Cardiac muscle cell (in vitro differentiated cells and primary cell): ENCODE data around the gene GRID1. TPM values are rescaled to one million over a fixed set of nuclear protein-coding genes. Genes with fewer than 3 reads are reported as not detected.

Experiments
- DNase-seq, 2 donors: peaks; one replicate each; pipeline versions ENCODE4 v3.0.0 to v3.0.0-alpha.2; 2010 to 2017; ENCODE audit warnings: low read depth in 1 of 2, low spot score in 1 of 2
- H3K27ac ChIP-seq: fragments of 200-600 bp; sonication (generic); 2 replicates; pipeline ENCODE4 v1.5.1; 2016
- H3K27me3 ChIP-seq: fragments of 200-600 bp; sonication (generic); 2 replicates; pipeline ENCODE4 v1.6.0; 2016; ENCODE audit warnings: control low read depth
- H3K36me3 ChIP-seq: fragments of 200-600 bp; sonication (generic); 2 replicates; pipeline ENCODE4 v1.5.1; 2016; ENCODE audit warnings: control low read depth
- H3K4me1 ChIP-seq: fragments of 200-600 bp; sonication (generic); 2 replicates; pipeline ENCODE4 v1.8.1; 2017; ENCODE audit warnings: low read depth, mild to moderate bottlenecking, mixed run types
- H3K4me3 ChIP-seq: fragments of 200-600 bp; sonication (generic); 2 replicates; pipeline ENCODE4 v1.5.1; 2016; ENCODE audit warnings: mild to moderate bottlenecking
- H3K9me3 ChIP-seq: fragments of 200-600 bp; sonication (generic); 2 replicates; pipeline ENCODE4 v1.5.1; 2017; ENCODE audit warnings: low read depth, mild to moderate bottlenecking, control low read depth
- CTCF ChIP-seq: IDR thresholded peaks from 2 replicates; pipeline ENCODE4 v1.5.1; 2012; ENCODE audit warnings: low read depth, mild to moderate bottlenecking, low read length
- polyA plus RNA-seq: library from polyadenylated mRNA; unstranded; fragments of >200 nt; fragmentation: Nextera tagmentation; extraction: Ambion mirVana; gene quantifications from 2 replicates; pipeline ENCODE4 v1.2.1, GENCODE V29; 2016
- total RNA-seq: library from RNA; depleted of rRNA; stranded (reverse); fragments of >200 nt; gene quantifications from 2 replicates; pipeline ENCODE4 v1.2.3, GENCODE V29; 2016

Gene GRID1
- total and polyA plus RNA-seq, 2 experiments from 2014 or later: 1.5 to 1.6 TPM

DNA sequence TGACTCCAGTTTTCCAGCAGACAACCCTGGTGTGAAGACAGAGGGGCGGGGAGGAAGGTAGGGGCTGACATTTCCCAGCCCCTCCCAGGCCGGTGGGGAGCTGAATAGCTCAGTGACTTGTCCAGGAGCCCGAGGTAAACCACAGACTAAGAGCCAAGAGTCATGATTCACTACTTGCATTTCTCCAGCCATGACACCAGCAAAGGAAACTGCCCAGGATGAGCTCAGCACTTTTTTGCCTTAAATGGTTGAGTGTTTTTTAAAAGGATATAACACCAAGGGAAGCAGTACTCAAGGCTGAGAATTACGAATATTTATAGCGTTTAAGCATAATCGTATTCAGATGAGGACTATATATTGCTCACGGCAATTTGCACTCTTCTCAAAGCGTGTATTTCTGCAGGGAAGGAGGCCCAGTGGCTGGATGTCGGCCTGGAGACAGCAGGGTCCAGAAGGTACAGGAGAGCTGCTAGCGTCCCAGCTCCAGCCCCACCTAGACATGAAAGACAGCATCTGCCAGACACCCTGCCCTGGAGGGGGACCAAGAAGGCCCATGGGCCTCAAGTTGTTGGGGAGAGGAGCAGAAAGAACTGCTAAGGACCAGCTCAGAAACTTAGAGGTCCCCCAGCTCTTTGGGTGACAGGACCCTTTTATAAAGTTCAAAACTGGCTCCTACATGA is 141.4 kb downstream of the GRID1 start:
- H3K36me3 ChIP-seq: no peaks in the 10 kb centered on the region
- no peak overlapping the region for H3K4me3 ChIP-seq
- no peaks in the 10 kb centered on the region for H3K9me3 ChIP-seq
- no peak overlapping the region for H3K27ac ChIP-seq
- no peaks in the 10 kb centered on the region for H3K4me1 ChIP-seq
- no peaks in the 10 kb centered on the region for H3K27me3 ChIP-seq
- no peak for TF ChIP-seq CTCF
- DNase-seq: peak in 1 of 2 donors; percentile 56

- Histone ChIP-seq H3K4me3 (no peak overlapping the region), H3K9me3 (no peaks in the 10 kb centered on the region), H3K36me3 (no peaks in the 10 kb centered on the region), H3K27ac (no peak overlapping the region), H3K4me1 (no peaks in the 10 kb centered on the region), H3K27me3 (no peaks in the 10 kb centered on the region)
- no peak for TF ChIP-seq CTCF
- no peak for DNase-seq
Observed at GRCh38 chr10:86224354-86225102, 142.1 kb downstream of the GRID1 start.

GRCh38 chr10:86223256-86223655 is 143.3 kb downstream of the GRID1 start:
- H3K27ac ChIP-seq: no peak overlapping the region
- no peak for TF ChIP-seq CTCF
- no peak for DNase-seq

DNA sequence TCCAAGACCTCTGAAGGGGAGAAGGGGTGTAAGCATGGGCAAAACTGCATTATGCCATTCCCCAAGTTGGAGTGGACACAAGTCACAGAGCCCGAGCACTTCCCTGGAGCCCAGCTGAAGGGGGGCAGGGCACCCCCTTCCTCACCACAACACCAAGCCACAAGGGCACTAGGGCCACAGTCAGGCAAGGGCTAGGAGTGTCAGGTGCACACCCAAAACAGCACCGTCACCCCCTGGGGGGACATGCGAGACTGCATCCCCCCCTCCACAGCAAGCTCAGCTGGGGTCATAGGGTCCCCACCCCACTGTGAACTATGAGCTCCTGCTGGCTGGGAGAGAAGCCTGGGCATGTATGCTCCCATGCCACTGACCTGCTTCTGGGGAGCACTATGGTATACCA is 143.9 kb downstream of the GRID1 start:
- H3K4me3 ChIP-seq: no peak overlapping the region
- H3K27me3 ChIP-seq: no peaks in the 10 kb centered on the region
- H3K4me1 ChIP-seq: no peaks in the 10 kb centered on the region
- DNase-seq: no peak
- no peak for TF ChIP-seq CTCF
- no peak overlapping the region for H3K27ac ChIP-seq
- H3K9me3 ChIP-seq: no peaks in the 10 kb centered on the region
- no peaks in the 10 kb centered on the region for H3K36me3 ChIP-seq

More at GRCh38 chr10:86223256-86223655, 143.3 kb downstream of the GRID1 start:
- H3K4me3 ChIP-seq: no peak overlapping the region
- no peaks in the 10 kb centered on the region for H3K4me1 ChIP-seq
- H3K9me3 ChIP-seq: no peaks in the 10 kb centered on the region
- no peaks in the 10 kb centered on the region for H3K36me3 ChIP-seq
- no peaks in the 10 kb centered on the region for H3K27me3 ChIP-seq

GRCh38 chr10:86222336-86222650 is 144.3 kb downstream of the GRID1 start:
- TF ChIP-seq CTCF: no peak
- no peaks in the 10 kb centered on the region for H3K27me3 ChIP-seq
- H3K36me3 ChIP-seq: no peaks in the 10 kb centered on the region
- no peak for DNase-seq
- H3K4me3 ChIP-seq: no peak overlapping the region
- H3K9me3 ChIP-seq: no peaks in the 10 kb centered on the region
- no peak overlapping the region for H3K27ac ChIP-seq
- H3K4me1 ChIP-seq: no peaks in the 10 kb centered on the region
